Left ventricle myocardium inferior (tissue), 1 donor: Measurements from ENCODE around the gene CCDC30. TPM values are rescaled to one million over a fixed set of nuclear protein-coding genes. Genes with fewer than 3 reads are reported as not detected.

Experiments
- DNase-seq: peaks from one replicate; pipeline ENCODE4 v3.0.0-alpha.2; 2020
- H3K27ac ChIP-seq: fragments of 200-600 bp; replicated peaks from 2 replicates; pipeline ENCODE4 v1.8.0; 2021
- H3K27me3 ChIP-seq: fragments of 200-600 bp; 2 replicates; pipeline ENCODE4 v1.8.0; 2021; ENCODE audit warnings: low read depth
- H3K36me3 ChIP-seq: fragments of 200-600 bp; 2 replicates; pipeline ENCODE4 v1.8.0; 2021
- H3K4me1 ChIP-seq: fragments of 200-600 bp; 2 replicates; pipeline ENCODE4 v1.8.0; 2021
- H3K4me3 ChIP-seq: fragments of 200-600 bp; 2 replicates; pipeline ENCODE4 v1.8.0; 2021; ENCODE audit warnings: mild to moderate bottlenecking, moderate library complexity
- H3K9me3 ChIP-seq: fragments of 200-600 bp; replicated peaks from 2 replicates; pipeline ENCODE4 v1.8.0; 2021
- CTCF ChIP-seq: fragments of 200-600 bp; IDR thresholded peaks from 2 replicates; pipeline ENCODE4 v1.8.0; 2021; ENCODE audit warnings: antibody characterized with exemption, mild to moderate bottlenecking, borderline replicate concordance
- intact Hi-C: fragments of 100-400 bp; cut with micrococcal nuclease; formaldehyde crosslinking; loops from one replicate; pipeline ENCODE4 v1.11.0; 2022
- total RNA-seq: library from RNA; stranded (reverse); fragmentation: NEBNext Ultra II Directional; extraction: Animal tissue kit (Norgen Biotek cat#: 25700); gene quantifications from one replicate; pipeline ENCODE4 v1.2.1, GENCODE V29; 2021
- donor health status: DM: no; HTN: yes; CAD: no; lungs with severe emphysema.

Gene CCDC30
- total RNA-seq, 1 donor from 2014 or later = 2.2 TPM

- Histone ChIP-seq H3K4me1 (peaks cover 26% of the 10 kb centered on the region), H3K36me3 (peaks cover 16% of the 10 kb centered on the region), H3K4me3 (no peak overlapping the region), H3K27ac (peak overlapping the region; percentile 86), H3K27me3 (no peaks in the 10 kb centered on the region), H3K9me3 (no peaks in the 10 kb centered on the region)
- DNase-seq = no peak
- intact Hi-C loops = no loop called here
- TF ChIP-seq CTCF = no peak
Observed at GRCh38 chr1:42674214-42674613, 211.1 kb downstream of the CCDC30 start.

GRCh38 chr1:42674682-42675081 is 211.6 kb downstream of the CCDC30 start:
- no peak for TF ChIP-seq CTCF
- intact Hi-C loops = no loop called here
- H3K9me3 ChIP-seq = no peaks in the 10 kb centered on the region
- H3K27ac ChIP-seq = peak overlapping the region; percentile 86
- no peaks in the 10 kb centered on the region for H3K27me3 ChIP-seq
- no peak overlapping the region for H3K4me3 ChIP-seq
- H3K36me3 ChIP-seq = peaks cover 16% of the 10 kb centered on the region
- peaks cover 26% of the 10 kb centered on the region for H3K4me1 ChIP-seq
- DNase-seq = peak; percentile 24

- Histone ChIP-seq H3K27me3 (no peaks in the 10 kb centered on the region), H3K4me3 (no peak overlapping the region), H3K4me1 (peaks cover 31% of the 10 kb centered on the region), H3K27ac (peak overlapping the region; percentile 86), H3K36me3 (peaks cover 9% of the 10 kb centered on the region), H3K9me3 (no peaks in the 10 kb centered on the region)
- TF ChIP-seq CTCF = no peak
- DNase-seq = no peak
- intact Hi-C loops = no loop called here
Observed at GRCh38 chr1:42675467-42675866, 212.4 kb downstream of the CCDC30 start.

- peaks cover 43% of the 10 kb centered on the region for H3K4me1 ChIP-seq
- intact Hi-C loops = no loop called here
- no peak overlapping the region for H3K4me3 ChIP-seq
- TF ChIP-seq CTCF = no peak
- H3K9me3 ChIP-seq = no peaks in the 10 kb centered on the region
- H3K36me3 ChIP-seq = peaks cover 9% of the 10 kb centered on the region
- H3K27ac ChIP-seq = peak overlapping the region; percentile 36
- no peaks in the 10 kb centered on the region for H3K27me3 ChIP-seq
- peak; percentile 45 for DNase-seq
Observed at GRCh38 chr1:42676534-42677087, 213.5 kb downstream of the CCDC30 start.

- no peaks in the 10 kb centered on the region for H3K27me3 ChIP-seq
- H3K9me3 ChIP-seq = no peaks in the 10 kb centered on the region
- intact Hi-C loops = no loop called here
Observed at GRCh38 chr1:42679364-42679983, 216.4 kb downstream of the CCDC30 start.

More at GRCh38 chr1:42679364-42679983, 216.4 kb downstream of the CCDC30 start:
- peaks cover 14% of the 10 kb centered on the region for H3K36me3 ChIP-seq
- peaks cover 56% of the 10 kb centered on the region for H3K4me1 ChIP-seq
- H3K4me3 ChIP-seq = no peak overlapping the region
- DNase-seq = no peak
- no peak for TF ChIP-seq CTCF
- no peak overlapping the region for H3K27ac ChIP-seq
